ENCODE results near the gene CDK6.

DNA sequence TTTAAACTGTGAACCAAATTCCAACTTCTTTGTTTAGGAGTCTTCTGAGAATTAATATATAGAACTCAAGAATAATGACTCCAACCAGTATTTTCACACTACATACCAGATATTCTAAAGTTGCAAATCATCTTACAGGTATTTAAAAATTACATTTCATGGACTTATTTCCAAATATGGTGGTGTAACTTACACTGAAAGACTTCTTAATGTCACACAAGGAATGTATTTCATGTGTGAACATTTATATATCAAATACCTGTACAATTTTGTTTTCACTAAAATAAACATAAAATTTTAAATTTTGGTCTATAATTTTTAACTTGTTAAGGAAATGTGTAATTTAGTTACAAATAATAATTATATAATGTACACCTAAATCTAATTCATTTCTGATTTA is 2.6 kb upstream of the CDK6 start:
- TF ChIP-seq, protein P1, sequence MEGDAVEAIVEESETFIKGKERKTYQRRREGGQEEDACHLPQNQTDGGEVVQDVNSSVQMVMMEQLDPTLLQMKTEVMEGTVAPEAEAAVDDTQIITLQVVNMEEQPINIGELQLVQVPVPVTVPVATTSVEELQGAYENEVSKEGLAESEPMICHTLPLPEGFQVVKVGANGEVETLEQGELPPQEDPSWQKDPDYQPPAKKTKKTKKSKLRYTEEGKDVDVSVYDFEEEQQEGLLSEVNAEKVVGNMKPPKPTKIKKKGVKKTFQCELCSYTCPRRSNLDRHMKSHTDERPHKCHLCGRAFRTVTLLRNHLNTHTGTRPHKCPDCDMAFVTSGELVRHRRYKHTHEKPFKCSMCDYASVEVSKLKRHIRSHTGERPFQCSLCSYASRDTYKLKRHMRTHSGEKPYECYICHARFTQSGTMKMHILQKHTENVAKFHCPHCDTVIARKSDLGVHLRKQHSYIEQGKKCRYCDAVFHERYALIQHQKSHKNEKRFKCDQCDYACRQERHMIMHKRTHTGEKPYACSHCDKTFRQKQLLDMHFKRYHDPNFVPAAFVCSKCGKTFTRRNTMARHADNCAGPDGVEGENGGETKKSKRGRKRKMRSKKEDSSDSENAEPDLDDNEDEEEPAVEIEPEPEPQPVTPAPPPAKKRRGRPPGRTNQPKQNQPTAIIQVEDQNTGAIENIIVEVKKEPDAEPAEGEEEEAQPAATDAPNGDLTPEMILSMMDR (optimal IDR thresholded peaks at IDR 0.05 in 1 of 3, IDR thresholded peaks at IDR 0.05 in 1 of 3, conservative IDR thresholded peaks at IDR 0.05 in 1 of 3; ENCODE audit: extremely low read depth in 1 of 3, insufficient read depth in 2 of 3, low read length in 3 of 3) = no peak
- no peak for TF ChIP-seq EZH2 (IDR thresholded peaks at IDR 0.05; ENCODE audit: low read length)

Measured in keratinocyte (primary cell).